Epidermal melanocyte (primary cell): Measurements from ENCODE around the gene RSPRY1.
"Not testable (repeated sequence)": the region's sequence is repeated elsewhere in the genome, so short reads cannot be mapped to it uniquely, and the experiment has no call there.

Source experiments
- DNase-seq: peaks from one replicate; pipeline ENCODE4 v3.0.0; 2011; ENCODE audit warnings: low spot score; ENCODE audit not compliant: insufficient read length

Gene RSPRY1

GRCh38 chr16:57271063-57271345 is 84.9 kb downstream of the RSPRY1 start:
- DNase-seq: no peak

GRCh38 chr16:57271867-57272495 is 85.9 kb downstream of the RSPRY1 start:
- DNase-seq: no peak

GRCh38 chr16:57273359-57273758 is 87.2 kb downstream of the RSPRY1 start:
- no peak for DNase-seq

GRCh38 chr16:57273826-57274225 is 87.7 kb downstream of the RSPRY1 start:
- DNase-seq: no peak

GRCh38 chr16:57275946-57276345 is 89.8 kb downstream of the RSPRY1 start:
- DNase-seq: not testable (repeated sequence)

GRCh38 chr16:57276596-57276995 is 90.5 kb downstream of the RSPRY1 start:
- no peak for DNase-seq

GRCh38 chr16:57277586-57277985 is 91.5 kb downstream of the RSPRY1 start:
- peak; percentile 57 for DNase-seq

DNA sequence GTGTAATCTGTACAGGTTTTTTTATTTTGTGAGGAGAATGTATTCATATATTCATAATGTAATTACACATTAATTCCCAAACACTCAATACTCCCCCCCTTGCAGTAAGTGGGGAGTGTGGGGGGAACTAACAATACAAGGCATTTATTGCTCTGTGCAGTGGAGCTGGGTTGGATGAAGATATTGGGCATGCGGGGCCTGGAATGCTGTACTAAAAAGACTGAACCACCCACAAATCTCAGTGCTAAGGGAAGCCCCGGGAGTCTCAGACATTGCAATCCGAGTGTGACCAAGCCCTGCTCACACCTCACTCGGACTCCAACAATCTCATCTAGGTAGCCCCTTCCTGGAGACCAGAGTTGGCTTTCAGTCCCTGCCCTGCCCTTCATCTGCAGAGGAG is 92.4 kb downstream of the RSPRY1 start:
- no peak for DNase-seq

DNA sequence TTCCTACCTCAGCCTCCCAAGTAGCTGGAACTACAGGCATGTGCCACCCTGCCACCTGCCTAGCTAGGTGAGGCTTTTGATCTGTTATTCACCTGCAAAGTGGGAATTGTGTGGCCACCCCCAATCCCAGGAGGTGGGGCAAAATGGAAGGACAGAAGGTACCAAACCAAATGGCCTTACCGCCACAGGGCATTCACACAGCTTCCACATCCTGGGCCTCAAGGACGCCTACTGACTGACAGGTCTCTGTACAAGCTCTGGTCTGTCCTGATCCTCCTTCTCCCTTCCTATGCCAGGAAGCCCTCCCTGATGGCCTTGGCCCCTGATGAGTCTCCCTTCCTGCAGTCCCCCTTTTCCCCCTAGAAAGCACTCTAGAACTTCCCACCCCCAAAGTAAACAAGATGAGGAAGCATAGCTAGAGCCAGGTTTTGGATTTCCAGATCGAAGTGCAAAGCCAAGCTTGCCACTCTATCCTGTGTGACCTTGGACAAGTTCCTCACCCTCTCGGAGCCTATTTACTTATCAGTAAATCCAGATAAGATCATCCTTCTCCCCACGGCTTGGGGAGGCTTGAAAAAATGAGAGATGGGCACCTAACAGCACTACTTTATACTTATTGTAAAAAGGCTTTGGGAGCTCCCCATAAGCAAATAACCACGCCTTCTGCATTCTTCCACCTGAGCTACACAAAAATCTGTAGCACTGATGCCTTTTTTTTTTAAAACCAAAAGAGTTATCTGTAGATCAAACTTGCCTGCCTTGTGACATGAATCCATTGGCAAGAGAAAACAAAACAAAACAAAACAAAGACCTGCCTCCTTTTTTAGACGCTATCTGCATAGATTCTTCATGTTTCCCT is 93.9 kb downstream of the RSPRY1 start:
- DNase-seq: no peak

DNA sequence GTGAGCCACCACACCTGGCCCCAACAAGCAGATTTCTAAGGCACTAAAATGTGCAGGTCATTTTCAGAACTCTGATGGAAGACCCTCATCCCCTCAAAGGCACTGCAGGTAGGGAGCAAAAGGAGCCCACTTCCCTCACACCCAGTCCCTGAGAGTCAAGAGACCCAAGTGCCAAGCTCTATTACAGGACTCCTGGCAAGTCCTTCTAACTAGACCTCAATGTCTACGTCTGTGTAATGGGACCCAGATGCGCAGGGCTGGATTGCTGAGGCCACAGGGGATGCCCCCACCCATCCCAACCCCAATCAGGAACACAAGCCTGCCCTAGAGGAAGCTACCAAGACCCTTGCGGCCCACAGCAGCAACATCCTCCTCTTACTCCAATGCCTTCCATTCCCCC is 95.7 kb downstream of the RSPRY1 start:
- no peak for DNase-seq

DNA sequence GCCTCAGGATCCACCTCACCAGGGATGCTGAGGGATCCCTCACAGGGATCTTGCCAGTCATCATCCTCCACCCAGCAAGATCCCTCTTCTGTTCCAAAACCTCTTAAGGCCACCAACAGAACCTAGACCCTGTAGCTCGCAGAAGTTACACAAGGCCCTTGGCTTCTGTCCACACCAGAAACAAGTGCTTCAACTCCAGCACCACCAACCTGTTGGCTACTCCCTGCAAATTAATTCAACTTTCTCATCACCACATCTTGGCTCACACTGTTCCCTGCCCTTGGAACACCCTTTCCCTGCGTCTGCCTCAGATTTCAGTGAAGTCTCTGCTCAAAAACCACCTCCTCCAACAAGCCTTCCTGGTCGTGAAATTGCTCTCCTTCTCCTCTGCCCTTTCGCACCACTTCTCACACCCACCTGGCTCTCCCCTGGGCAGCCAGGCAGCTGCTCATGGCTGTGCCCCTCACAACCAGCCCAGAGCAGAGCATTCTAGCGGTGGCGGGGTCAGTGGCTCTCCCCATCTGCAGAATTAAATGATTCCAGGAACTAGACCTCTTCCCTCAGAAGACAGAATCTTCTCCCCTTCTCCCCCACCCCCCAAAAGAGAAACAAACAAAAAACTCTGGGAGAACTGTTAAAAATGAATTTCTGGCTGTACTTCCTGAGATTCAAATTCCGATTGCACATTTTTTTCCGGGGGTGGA is 96.5 kb downstream of the RSPRY1 start:
- DNase-seq: no peak

DNA sequence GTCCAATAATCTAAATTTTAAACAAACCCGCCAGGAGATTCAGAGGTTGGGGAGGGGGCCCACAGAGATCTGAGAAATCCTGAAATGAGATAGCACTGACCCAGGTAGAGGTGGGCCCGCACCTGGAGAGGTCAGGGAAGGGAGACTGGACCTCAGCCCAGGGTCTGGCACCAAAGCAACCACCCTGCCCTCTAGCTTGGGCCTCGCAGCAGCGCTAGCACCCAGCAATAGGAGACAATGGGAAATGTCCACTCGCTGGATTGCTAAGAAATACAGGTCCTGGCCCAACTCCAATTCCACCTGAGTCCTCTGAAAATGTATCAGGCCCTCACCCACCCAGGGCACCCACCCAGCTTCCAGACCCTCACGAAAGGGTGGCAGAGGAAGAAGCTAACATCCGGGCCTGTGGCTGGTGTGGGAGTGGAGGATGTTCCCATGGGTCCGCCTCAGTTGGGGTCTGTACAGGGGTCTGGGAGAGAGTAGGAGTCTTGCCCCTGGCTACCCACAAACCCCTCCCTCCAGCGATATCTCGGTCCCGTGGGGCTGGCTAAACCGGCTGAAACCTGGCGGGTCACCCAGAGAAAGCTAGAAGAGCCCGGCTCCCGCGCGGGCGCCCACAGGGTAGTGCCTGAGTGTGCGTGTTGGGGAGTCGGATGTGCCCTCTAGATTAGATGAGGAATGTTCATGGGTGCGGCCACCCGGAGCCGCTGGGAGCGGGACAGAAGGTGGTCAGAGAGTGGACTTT is 97.3 kb downstream of the RSPRY1 start:
- DNase-seq: no peak

GRCh38 chr16:57283959-57284208 is 97.8 kb downstream of the RSPRY1 start:
- no peak for DNase-seq

GRCh38 chr16:57284209-57284951 is 98.3 kb downstream of the RSPRY1 start, which contains the start of gene PLLP:
PLLP (minus strand) TSS chr16:57284672; CDS start chr16:57284540, 132 bp downstream.
- no peak for DNase-seq

DNA sequence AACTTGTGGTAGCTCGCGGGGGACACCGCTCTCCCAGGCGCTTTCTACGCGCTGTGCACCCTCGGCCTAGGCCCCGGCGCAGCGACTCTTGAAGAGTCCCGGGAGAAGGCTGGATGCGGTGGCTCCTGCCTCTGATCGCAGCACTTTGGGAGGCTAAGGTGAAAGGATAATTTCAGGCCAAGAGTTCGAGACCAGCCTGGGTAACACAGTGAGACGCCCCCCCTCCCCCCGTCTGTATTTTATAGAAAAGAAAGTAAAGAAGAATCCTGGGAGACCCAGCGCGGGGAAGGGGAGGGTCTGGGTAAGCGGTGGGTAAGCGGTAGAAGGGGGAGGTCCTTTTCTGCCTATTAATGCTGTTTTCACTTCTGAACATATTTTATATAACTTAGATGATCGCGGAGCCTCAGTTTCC is 98.8 kb downstream of the RSPRY1 start:
- no peak for DNase-seq

DNA sequence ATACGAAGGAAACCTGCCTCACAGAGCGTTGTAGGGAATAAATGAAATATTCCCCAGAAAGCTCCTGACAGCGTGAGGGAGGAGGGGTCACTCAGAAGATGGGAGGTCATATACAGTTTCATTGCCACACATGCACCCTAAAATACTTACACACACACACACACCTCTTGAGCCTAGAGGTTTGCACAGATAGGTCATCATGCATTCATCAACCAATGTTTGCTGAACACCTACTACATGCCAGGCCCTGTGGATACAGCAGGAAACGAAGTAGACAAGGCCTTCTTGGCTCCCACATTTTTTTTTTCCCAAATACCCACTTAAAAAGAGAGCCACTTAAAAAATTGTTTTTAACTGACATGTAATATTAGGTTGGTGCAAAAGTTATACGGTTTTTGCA is 99.2 kb downstream of the RSPRY1 start:
- no peak for DNase-seq

DNA sequence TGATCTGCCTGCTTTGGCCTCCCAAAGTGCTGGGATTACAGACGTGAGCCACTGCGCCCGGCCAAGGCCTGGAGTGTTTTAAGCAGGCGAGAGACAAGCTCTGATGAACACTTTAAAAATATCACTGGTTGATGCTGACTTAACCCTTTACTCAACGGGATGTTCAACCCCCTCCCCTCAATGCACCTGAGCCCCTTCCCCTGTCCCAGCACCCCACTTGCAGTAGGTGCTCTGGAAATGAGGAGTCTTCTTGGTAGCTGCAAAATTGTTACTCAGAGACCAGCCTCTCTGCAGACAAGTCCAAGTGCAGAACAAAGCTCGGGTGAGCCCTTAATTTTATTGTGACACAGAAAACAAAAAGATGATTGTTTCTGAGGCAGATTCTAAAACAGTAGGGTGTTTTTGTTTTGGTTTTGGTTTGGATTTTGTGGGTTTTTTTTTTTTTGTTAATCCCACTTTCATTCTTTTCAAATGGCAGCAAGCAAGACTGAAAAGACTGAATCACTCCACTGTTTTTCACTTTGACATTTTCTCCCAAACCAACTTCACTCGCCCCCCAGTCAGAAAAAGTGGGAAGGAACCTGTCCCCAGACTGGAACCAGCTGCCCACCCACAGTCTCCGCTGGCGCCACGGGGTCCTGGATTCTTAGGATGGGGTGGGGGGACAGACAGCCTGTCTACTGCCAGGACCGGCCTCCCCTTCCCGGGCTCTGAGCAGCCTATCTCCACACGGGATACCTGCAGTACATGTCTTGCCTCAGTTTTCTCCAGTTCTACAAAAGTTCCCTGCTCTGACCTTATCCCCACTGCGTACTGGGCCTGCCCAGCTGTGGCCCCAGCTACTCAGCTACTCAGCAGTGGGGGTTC is 103.5 kb downstream of the RSPRY1 start:
- DNase-seq: no peak
